ENCODE results near the gene AGXT.

DNA sequence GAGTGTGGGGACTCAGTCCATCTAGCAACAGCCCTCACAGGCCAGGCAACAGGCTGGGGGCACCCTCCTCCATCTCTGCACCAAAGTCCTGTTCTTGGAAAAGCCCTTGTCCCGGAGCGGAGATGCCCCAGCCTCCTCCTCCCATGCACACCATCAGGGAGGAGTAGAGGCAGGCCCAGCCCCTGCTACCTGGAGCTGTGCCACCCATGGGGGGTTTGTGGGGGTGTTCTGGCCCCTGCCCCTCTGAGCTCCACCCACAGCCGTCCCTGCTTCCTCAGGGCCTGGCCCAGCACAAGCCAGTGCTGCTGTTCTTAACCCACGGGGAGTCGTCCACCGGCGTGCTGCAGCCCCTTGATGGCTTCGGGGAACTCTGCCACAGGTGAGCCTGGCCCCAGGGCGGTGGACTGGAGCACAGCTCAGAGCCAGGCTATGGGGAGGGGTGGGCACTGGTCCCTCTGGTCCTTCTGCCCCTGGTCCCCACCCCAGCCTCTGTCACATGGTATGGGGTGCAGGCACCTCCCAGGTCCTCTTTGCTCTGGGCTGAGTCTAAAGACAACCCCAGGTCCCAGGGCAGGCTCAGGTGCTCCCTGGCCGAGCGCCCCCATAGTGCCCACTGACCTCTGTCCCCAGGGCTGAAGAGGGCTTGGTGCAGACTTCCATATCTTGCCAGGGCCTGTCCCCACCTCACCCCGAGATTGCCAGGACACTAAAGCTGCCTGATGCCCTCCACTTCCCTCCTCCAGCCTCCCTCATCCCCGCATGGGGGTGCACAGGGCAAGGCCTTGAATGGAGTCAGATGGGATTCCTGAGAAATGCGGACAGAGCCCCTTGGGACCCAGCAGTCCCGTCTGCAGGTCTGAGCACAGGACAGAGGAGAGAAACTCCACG lies 2.7 kb downstream of the AGXT start:
- TF ChIP-seq POLR2A (IDR thresholded peaks at IDR 0.05) (no peak), POLR2AphosphoS5 (IDR thresholded peaks at IDR 0.05) (no peak)
- TF ChIP-seq, protein P1, sequence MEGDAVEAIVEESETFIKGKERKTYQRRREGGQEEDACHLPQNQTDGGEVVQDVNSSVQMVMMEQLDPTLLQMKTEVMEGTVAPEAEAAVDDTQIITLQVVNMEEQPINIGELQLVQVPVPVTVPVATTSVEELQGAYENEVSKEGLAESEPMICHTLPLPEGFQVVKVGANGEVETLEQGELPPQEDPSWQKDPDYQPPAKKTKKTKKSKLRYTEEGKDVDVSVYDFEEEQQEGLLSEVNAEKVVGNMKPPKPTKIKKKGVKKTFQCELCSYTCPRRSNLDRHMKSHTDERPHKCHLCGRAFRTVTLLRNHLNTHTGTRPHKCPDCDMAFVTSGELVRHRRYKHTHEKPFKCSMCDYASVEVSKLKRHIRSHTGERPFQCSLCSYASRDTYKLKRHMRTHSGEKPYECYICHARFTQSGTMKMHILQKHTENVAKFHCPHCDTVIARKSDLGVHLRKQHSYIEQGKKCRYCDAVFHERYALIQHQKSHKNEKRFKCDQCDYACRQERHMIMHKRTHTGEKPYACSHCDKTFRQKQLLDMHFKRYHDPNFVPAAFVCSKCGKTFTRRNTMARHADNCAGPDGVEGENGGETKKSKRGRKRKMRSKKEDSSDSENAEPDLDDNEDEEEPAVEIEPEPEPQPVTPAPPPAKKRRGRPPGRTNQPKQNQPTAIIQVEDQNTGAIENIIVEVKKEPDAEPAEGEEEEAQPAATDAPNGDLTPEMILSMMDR (IDR thresholded peaks at IDR 0.05): no peak
